ENCODE data around the gene AGAP1.

AGAP1 gene

DNA sequence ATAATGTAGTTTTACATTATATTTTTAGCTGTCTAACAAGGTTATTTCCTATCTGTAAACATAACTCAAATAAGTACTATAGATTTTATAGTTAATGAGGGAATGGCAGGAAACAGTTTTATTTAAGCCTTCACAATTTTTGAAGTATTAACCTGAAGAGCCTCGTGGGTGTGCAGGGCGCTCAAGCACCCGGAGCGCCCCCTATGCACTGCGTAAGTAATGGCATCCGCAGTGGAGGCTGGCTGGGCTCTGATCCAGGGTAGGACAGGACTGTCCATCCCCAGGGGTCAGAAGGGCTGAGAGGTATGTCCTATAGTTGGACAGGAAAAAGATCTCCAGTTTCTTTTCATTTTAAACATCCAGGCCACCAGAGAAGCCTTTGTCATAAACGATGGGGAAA is 682.6 kb downstream of the AGAP1 start:
- ATAC-seq (ENCODE audit: low read depth), result no peak
- H3K9me3 Mint-ChIP-seq, result no peaks in the 10 kb centered on the region

DNA sequence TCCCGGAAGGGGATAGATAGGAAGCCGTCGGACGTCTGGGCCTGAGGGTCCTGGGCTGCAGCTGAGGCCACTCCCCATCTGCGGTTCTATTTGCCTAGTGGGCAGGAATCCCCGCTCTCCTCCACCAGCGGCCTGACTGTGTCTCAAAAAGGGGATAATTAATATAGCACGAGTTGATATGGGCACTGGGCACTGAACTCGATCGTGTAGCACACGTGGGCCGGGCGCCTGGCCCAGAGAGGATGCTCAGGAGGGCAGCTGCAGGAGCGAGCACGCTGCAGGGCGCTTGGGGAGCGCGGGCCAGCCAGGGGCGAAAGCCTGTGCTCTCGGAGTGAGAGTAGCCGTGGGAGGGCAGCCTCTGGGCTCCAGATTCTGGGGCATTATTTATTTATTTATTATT is 683.1 kb downstream of the AGAP1 start:
- no peak overlapping the region for H3K27ac Mint-ChIP-seq
- no peak for DNase-seq (ENCODE audit: low spot score in 2 of 2)

More for the DNA sequence above, 682.6 kb downstream of the AGAP1 start:
- DNase-seq (ENCODE audit: low spot score in 2 of 2), result no peak
- Mint-ChIP-seq H3K4me3 (no peak overlapping the region), H3K27me3 (peaks cover 24% of the 10 kb centered on the region), H3K4me1 (no peaks in the 10 kb centered on the region), H3K27ac (no peak overlapping the region), H3K36me3 (no peaks in the 10 kb centered on the region)

DNA sequence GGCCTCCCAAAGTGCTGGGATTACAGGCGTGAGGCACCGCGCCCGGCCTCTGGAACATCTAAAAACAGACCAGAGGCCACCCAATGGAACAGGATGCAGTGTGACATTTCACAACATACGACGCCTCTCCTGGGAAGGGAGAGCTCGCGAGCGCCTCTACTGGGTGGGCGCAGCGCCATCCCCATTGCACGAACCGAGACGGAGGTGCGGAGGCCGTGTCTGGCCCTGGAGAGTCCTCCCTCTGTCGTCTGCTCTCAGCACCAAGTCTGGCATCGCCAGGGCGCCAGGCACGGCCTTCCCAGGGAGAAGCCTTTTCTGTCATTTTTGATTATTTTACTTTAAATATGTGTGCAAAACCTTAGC is 683.7 kb downstream of the AGAP1 start:
- DNase-seq (ENCODE audit: low spot score in 2 of 2) (no peak), ATAC-seq (ENCODE audit: low read depth) (no peak)
- H3K4me3 Mint-ChIP-seq, result no peak overlapping the region

More for the DNA sequence above, 683.1 kb downstream of the AGAP1 start:
- H3K36me3 Mint-ChIP-seq, result no peaks in the 10 kb centered on the region
- no peaks in the 10 kb centered on the region for H3K4me1 Mint-ChIP-seq
- no peak overlapping the region for H3K4me3 Mint-ChIP-seq
- H3K27me3 Mint-ChIP-seq, result peaks cover 24% of the 10 kb centered on the region
- ATAC-seq (ENCODE audit: low read depth), result no peak
- no peaks in the 10 kb centered on the region for H3K9me3 Mint-ChIP-seq

DNA sequence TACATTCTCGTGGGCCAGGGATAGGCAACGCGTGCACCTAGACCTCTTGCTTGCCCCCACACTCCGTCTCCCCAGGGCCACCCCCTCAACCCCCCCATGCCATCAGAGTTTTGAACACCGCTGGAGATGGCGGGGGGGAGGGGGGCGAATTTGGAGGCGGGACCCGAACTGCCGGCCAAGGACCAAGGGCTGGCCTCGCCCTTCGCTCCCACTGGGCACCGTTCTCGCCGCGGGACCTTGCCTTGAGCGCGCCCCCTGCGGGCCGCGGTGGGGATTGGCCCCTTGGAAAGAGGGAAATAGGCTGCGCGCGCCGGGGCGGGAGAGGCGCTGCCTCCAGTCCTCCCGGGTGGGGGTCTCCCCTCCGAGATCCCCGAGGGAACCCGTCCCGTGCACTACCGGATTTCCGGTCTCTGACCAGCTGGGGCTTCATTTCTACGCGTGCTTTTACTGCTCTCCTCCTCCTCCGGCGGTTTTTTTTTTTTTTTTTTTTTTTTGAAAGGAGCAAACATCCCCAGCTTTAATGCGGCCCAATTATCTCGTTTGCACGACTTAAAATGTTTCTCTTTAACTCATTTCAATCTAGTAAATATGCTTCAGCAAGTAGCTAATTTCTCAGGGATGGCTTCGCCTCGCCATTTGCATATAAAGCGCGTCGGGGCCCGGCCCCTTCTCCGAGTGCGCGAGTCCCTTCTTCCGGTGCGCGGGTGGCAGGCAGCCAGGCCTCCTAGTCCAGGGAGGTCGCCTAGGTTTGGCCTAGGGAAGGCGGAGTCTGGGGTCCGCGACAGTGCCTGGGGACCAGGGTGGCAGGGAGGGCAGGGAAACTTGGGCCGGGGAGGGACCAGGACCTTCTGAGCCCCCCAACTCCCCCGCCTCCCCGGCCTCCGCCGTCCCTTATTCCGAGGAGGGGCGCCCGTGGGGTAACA is 684.4 kb downstream of the AGAP1 start:
- peaks cover 2% of the 10 kb centered on the region for H3K36me3 Mint-ChIP-seq
- H3K27me3 Mint-ChIP-seq, result peaks cover 25% of the 10 kb centered on the region
- no peak overlapping the region for H3K4me3 Mint-ChIP-seq
- ATAC-seq (ENCODE audit: low read depth) (no peak), DNase-seq (ENCODE audit: low spot score in 2 of 2) (no peak)
- H3K9me3 Mint-ChIP-seq, result no peaks in the 10 kb centered on the region
- H3K4me1 Mint-ChIP-seq, result no peaks in the 10 kb centered on the region
- H3K27ac Mint-ChIP-seq, result no peak overlapping the region

More for the DNA sequence above, 683.7 kb downstream of the AGAP1 start:
- Mint-ChIP-seq H3K4me1 (no peaks in the 10 kb centered on the region), H3K27me3 (peaks cover 22% of the 10 kb centered on the region), H3K36me3 (no peaks in the 10 kb centered on the region), H3K27ac (no peak overlapping the region), H3K9me3 (no peaks in the 10 kb centered on the region)

DNA sequence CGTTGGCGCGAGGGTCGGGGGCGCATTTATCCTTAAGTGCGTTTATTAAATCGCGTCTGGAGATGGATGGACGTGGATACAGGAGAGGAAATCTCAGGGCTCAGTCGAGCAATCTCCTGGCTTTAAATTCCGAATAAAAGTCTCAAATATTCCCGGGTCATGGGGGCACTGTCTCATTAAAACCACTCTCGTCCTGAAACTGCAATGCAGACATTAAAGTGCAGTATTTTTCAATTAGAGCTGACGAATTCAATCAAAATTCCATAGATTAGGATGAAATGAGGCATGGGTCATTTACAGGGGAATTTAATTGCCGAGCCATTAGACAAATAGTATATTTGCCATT is 685.0 kb downstream of the AGAP1 start:
- Mint-ChIP-seq H3K36me3 (peaks cover 2% of the 10 kb centered on the region), H3K27ac (no peak overlapping the region), H3K9me3 (no peaks in the 10 kb centered on the region), H3K4me3 (no peak overlapping the region), H3K27me3 (peaks cover 25% of the 10 kb centered on the region), H3K4me1 (no peaks in the 10 kb centered on the region)
- no peak for DNase-seq (ENCODE audit: low spot score in 2 of 2)
- no peak for ATAC-seq (ENCODE audit: low read depth)

DNA sequence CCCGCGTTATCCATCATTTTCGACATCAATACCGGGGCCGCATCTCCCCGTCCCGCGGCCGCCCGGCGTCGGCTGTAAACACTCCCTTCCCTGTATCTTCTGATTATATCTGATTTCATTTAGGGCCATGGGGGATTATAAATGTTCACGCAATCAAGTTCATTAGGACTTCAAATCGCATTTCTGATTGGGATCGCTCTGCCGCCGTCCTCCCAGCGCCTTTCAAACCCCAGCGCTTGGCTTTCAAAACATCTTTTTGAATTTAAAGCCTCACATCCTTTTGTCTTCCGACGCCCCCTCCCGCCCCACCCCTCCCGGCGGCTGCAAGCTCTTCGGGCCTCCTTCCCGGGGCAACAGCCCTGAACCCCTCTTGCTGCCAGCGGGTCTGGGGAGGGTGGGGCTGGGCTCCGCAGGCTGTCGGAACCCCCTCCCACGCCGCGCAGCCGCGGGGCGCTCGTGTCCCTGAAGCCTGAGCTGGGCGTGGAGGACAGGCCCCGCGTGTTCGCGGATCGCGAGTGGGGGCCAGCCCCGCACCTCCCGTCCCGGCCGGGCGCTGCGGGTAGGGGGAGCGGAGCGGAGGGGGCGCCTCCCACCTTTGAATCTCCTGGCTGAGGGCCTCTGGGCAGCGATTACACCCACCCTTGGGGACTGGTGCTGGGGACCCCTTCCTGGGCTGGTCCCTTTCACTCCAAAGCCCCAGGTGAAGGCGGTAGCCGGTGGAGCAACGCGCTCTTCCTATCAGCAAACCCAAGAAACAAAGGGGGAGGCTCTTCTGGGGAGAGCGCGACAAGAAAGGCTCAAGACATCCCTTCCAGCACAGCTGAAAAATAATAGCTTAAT is 685.6 kb downstream of the AGAP1 start:
- Mint-ChIP-seq H3K4me1 (no peaks in the 10 kb centered on the region), H3K4me3 (no peak overlapping the region), H3K27ac (no peak overlapping the region), H3K36me3 (peaks cover 2% of the 10 kb centered on the region), H3K27me3 (peaks cover 20% of the 10 kb centered on the region), H3K9me3 (no peaks in the 10 kb centered on the region)
- ATAC-seq (ENCODE audit: low read depth) (no peak), DNase-seq (ENCODE audit: low spot score in 2 of 2) (no peak)

DNA sequence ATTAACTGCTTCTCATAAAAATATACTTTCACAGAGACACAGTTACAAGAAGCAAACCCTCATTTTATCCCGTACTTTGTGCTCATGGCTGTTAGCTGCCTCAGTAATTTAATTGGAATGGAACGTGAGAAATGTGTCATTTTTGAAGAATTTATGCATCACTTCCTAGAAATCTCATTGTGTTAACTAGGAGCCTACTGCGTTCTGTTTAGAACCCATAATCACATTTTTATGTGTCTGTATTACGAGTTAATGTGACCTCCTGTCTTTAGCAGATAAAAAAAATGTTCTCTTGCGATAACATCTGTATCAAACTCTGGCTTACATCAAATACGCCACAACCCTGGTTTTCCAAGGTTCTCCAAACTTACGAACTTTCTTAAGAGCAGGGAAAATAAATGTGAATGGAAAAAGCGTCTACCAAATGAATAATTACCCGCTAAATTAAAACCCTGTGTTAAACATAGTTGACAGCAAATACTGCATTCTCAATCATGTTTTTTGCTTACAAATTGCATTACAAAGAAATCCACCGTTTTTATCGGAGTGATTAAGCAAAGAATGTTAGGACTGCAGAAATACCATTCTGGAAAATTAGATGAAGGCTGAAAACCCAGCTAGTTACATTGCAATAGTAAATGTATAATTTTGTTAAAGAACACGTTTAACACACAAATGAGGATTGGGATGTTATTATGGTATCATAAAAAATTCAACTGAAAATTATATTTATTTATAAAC is 686.4 kb downstream of the AGAP1 start:
- H3K4me1 Mint-ChIP-seq, result no peaks in the 10 kb centered on the region
- H3K27ac Mint-ChIP-seq, result no peak overlapping the region

DNA sequence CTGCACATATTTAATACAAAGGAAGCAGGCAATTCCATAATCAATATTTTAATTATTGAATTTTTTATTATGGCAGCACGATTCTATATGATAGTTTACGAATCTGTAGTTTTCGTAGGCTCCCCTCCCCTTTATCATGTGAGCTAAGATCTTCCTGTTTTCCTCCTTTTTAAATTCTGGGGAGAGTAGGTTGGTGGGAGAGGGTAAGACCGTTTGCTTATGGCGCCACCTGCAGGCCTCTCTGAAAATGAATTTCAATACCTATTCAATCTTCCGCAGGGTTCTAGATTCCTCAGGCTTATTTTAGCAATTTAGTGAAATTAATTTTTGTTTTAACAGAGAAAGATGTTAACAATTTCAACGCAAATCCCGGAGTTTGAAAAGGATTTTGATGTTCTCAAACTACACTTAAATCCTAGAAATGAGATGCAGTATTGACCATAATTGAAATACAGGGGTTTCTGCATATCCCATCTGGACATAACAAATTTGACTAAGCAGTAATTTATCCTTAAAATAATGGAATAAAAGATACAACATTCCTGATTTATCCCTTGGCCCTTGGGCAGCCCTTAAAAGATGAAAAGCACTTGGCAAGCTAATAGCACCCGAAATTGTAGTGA is 687.1 kb downstream of the AGAP1 start:
- no peaks in the 10 kb centered on the region for H3K9me3 Mint-ChIP-seq
- peaks cover 15% of the 10 kb centered on the region for H3K27me3 Mint-ChIP-seq
- ATAC-seq (ENCODE audit: low read depth), result no peak
- H3K36me3 Mint-ChIP-seq, result peaks cover 2% of the 10 kb centered on the region
- DNase-seq (ENCODE audit: low spot score in 2 of 2), result no peak
- H3K4me1 Mint-ChIP-seq, result no peaks in the 10 kb centered on the region
- no peak overlapping the region for H3K27ac Mint-ChIP-seq
- H3K4me3 Mint-ChIP-seq, result no peak overlapping the region

More for the DNA sequence above, 686.4 kb downstream of the AGAP1 start:
- Mint-ChIP-seq H3K9me3 (no peaks in the 10 kb centered on the region), H3K4me3 (no peak overlapping the region), H3K27me3 (peaks cover 14% of the 10 kb centered on the region), H3K36me3 (peaks cover 2% of the 10 kb centered on the region)
- DNase-seq (ENCODE audit: low spot score in 2 of 2), result no peak
- no peak for ATAC-seq (ENCODE audit: low read depth)

Data from memory B cell (primary cell).